ENCODE measurements around the gene SCN5A. TPM values are rescaled to one million over a fixed set of nuclear protein-coding genes. Genes with fewer than 3 reads are reported as not detected.

SCN5A gene
- total RNA-seq, 2 donors from 2014 or later = 4.5 to 5.6 TPM

DNA sequence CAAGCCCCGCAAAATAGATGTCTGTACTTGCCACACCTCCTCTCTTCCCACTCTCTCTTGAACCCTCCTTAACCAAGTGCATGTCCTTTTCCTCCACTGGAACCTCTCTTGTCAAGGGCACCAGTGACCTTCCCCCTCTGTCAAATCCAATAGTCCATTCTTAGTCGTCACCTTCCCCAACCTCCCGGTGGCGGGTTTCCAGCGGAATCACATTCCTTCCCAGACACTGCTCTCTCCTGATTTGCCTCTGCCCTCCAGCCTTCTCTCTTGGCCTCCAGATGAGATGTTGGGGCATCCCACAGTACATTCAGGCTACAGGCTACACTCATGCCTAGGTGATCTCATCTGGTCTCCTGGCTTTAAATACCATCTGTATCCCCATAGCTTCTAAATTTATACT, 31.1 kb downstream of the SCN5A start:
- Mint-ChIP-seq H3K36me3 (ENCODE audit: low read depth) (no peaks in the 10 kb centered on the region), H3K4me1 (no peaks in the 10 kb centered on the region), H3K9me3 (no peaks in the 10 kb centered on the region), H3K27me3 (ENCODE audit: insufficient read depth) (peaks cover 6% of the 10 kb centered on the region), H3K4me3 (no peak overlapping the region), H3K27ac (no peak overlapping the region)
- 84 to 89% methylated on average over 5 of the region's 5 CpGs for WGBS, 2 experiments (ENCODE audit: insufficient coverage in 1 of 2, insufficient read length in 1 of 2)
- TF ChIP-seq, protein P1, sequence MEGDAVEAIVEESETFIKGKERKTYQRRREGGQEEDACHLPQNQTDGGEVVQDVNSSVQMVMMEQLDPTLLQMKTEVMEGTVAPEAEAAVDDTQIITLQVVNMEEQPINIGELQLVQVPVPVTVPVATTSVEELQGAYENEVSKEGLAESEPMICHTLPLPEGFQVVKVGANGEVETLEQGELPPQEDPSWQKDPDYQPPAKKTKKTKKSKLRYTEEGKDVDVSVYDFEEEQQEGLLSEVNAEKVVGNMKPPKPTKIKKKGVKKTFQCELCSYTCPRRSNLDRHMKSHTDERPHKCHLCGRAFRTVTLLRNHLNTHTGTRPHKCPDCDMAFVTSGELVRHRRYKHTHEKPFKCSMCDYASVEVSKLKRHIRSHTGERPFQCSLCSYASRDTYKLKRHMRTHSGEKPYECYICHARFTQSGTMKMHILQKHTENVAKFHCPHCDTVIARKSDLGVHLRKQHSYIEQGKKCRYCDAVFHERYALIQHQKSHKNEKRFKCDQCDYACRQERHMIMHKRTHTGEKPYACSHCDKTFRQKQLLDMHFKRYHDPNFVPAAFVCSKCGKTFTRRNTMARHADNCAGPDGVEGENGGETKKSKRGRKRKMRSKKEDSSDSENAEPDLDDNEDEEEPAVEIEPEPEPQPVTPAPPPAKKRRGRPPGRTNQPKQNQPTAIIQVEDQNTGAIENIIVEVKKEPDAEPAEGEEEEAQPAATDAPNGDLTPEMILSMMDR (conservative IDR thresholded peaks at IDR 0.05) = no peak
- no peak overlapping the region for H3K4me3 ChIP-seq (ENCODE audit: low read length)
- H3K9ac ChIP-seq (ENCODE audit: extremely low read depth, low read length, poor library complexity, severe bottlenecking) = no peak overlapping the region
- no peaks in the 10 kb centered on the region for H3K36me3 ChIP-seq (ENCODE audit: control insufficient read depth, insufficient read depth, low read length)
- no peaks in the 10 kb centered on the region for H3K9me3 ChIP-seq (ENCODE audit: control insufficient read depth, low read length)
- no peak for DNase-seq
- no peaks in the 10 kb centered on the region for H3K27me3 ChIP-seq (ENCODE audit: control insufficient read depth, insufficient read depth, low read length, poor library complexity, severe bottlenecking)
- H3K27ac ChIP-seq (ENCODE audit: low read depth, low read length) = no peak overlapping the region
- no peaks in the 10 kb centered on the region for H3K4me1 ChIP-seq (ENCODE audit: control insufficient read depth, insufficient read depth, low read length)

DNA sequence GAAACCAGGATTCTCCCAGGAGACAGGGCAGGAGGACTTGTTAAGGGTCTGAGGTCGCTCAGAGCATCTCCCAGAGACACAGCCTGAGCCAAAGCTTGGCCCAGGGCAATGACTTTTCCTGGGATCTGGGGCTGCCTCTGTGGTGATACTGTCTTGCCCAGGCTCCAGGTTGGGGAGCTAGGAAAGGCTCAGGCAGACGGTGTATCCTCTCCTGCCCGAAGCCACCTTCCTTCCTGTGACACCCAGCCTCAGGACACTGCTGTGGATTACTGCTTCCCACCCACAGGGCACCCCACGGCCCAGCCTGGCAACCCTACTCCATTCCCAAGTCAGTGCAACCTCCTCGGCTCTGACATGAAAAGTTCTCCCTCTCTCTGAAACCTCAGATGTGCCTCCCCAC, 31.9 kb downstream of the SCN5A start:
- Histone ChIP-seq H3K27ac (ENCODE audit: low read depth, low read length) (no peak overlapping the region), H3K4me1 (ENCODE audit: control insufficient read depth, insufficient read depth, low read length) (no peaks in the 10 kb centered on the region), H3K9me3 (ENCODE audit: control insufficient read depth, low read length) (no peaks in the 10 kb centered on the region), H3K9ac (ENCODE audit: extremely low read depth, low read length, poor library complexity, severe bottlenecking) (no peak overlapping the region), H3K36me3 (ENCODE audit: control insufficient read depth, insufficient read depth, low read length) (no peaks in the 10 kb centered on the region), H3K27me3 (ENCODE audit: control insufficient read depth, insufficient read depth, low read length, poor library complexity, severe bottlenecking) (no peaks in the 10 kb centered on the region), H3K4me3 (ENCODE audit: low read length) (no peak overlapping the region)
- H3K4me1 Mint-ChIP-seq = no peaks in the 10 kb centered on the region
- H3K27ac Mint-ChIP-seq = no peak overlapping the region
- DNase-seq = no peak
- H3K36me3 Mint-ChIP-seq (ENCODE audit: low read depth) = no peaks in the 10 kb centered on the region
- TF ChIP-seq, protein P1 (conservative IDR thresholded peaks at IDR 0.05) = no peak
- 75 to 86% methylated on average over 3 to 5 of the region's 5 CpGs for WGBS, 2 experiments (ENCODE audit: insufficient coverage in 1 of 2, insufficient read length in 1 of 2)
- no peaks in the 10 kb centered on the region for H3K9me3 Mint-ChIP-seq
- H3K4me3 Mint-ChIP-seq = no peak overlapping the region
- peaks cover 6% of the 10 kb centered on the region for H3K27me3 Mint-ChIP-seq (ENCODE audit: insufficient read depth)

DNA sequence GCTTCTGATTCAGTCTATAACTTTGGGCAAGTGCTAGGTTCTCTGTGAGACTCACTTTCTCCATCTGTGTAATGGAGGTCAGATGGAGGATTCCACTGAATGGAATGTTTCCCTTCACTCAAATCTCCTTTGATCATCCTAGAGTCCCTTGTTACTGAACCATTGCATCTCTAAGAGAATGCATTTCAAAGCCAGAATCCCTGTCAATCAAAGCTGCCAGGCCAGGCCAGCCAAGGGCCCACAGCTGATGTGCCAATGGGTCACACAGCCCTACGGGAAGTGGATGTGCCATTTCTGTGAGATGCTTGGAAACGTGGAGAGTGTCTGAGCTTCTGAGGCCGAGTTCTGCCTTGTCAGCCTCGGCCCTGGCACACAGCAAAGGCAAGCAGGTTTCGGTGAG, 32.4 kb downstream of the SCN5A start:
- H3K4me3 Mint-ChIP-seq = no peak overlapping the region
- 86 to 92% methylated on average over 5 of the region's 5 CpGs for WGBS, 2 experiments (ENCODE audit: insufficient coverage in 1 of 2, insufficient read length in 1 of 2)
- H3K9me3 Mint-ChIP-seq = no peaks in the 10 kb centered on the region
- no peak overlapping the region for H3K27ac Mint-ChIP-seq
- no peak overlapping the region for H3K27ac ChIP-seq (ENCODE audit: low read depth, low read length)
- H3K4me1 Mint-ChIP-seq = no peaks in the 10 kb centered on the region
- H3K4me3 ChIP-seq (ENCODE audit: low read length) = no peak overlapping the region
- H3K9me3 ChIP-seq (ENCODE audit: control insufficient read depth, low read length) = no peaks in the 10 kb centered on the region
- H3K27me3 ChIP-seq (ENCODE audit: control insufficient read depth, insufficient read depth, low read length, poor library complexity, severe bottlenecking) = no peaks in the 10 kb centered on the region
- H3K27me3 Mint-ChIP-seq (ENCODE audit: insufficient read depth) = peaks cover 6% of the 10 kb centered on the region
- TF ChIP-seq, protein P1 (conservative IDR thresholded peaks at IDR 0.05) = no peak
- H3K9ac ChIP-seq (ENCODE audit: extremely low read depth, low read length, poor library complexity, severe bottlenecking) = no peak overlapping the region
- no peaks in the 10 kb centered on the region for H3K36me3 Mint-ChIP-seq (ENCODE audit: low read depth)
- no peaks in the 10 kb centered on the region for H3K36me3 ChIP-seq (ENCODE audit: control insufficient read depth, insufficient read depth, low read length)
- no peaks in the 10 kb centered on the region for H3K4me1 ChIP-seq (ENCODE audit: control insufficient read depth, insufficient read depth, low read length)
- DNase-seq = no peak

All from endodermal cell (in vitro differentiated cells).